PC-3 (cell line): ENCODE measurements around the gene CRYGS. TPM values are rescaled to one million over a fixed set of nuclear protein-coding genes. Genes with fewer than 3 reads are reported as not detected.
A peak's percentile ranks its signal among the peaks of the same experiment; 100 is the strongest.

ENCODE experiments used
- ATAC-seq: fragments of 200-7000 bp; cut with Tn5 transposase; 2 replicates; pipeline ENCODE4 v1.9.1; 2020; ENCODE audit warnings: mild to moderate bottlenecking, moderate library complexity
- BruUV-seq: library from RNA; stranded (reverse); fragments of 400-500 nt; replicated peaks from 2 replicates; lab custom pipeline; 2021; lab: Mats Ljungman, UMichigan
- CTCF ChIA-PET: fragments of 300-600 bp; sonication (Branson Sonifier 250); formaldehyde crosslinking; loops from one replicate; lab custom pipeline; 2022; ENCODE audit warnings: antibody characterized with exemption; lab: Charles Lee
- POLR2A ChIA-PET: fragments of 300-600 bp; sonication (Branson Sonifier 250); formaldehyde crosslinking; loops from one replicate; lab custom pipeline; 2022; ENCODE audit warnings: antibody characterized with exemption; ENCODE audit not compliant: unreplicated experiment; lab: Charles Lee
- DNase-seq: peaks from one replicate; pipeline ENCODE4 v3.0.0-alpha.2; 2015
- H2AFZ ChIP-seq: fragments of 300-600 bp; sonication (generic); 2 replicates; pipeline ENCODE4 v1.6.0; 2016; ENCODE audit warnings: antibody characterized with exemption, low read length
- H3F3A ChIP-seq: fragments of 300-600 bp; sonication (generic); one replicate; pipeline ENCODE4 v1.6.0; 2017; ENCODE audit warnings: antibody characterized with exemption, low read length, control low read depth, mild to moderate bottlenecking; ENCODE audit not compliant: unreplicated experiment
- H3K27ac ChIP-seq: fragments of 300-600 bp; sonication (generic); 2 replicates; pipeline ENCODE4 v1.5.1; 2016; ENCODE audit warnings: mild to moderate bottlenecking, low read length
- H3K27me3 ChIP-seq: fragments of 300-600 bp; sonication (generic); 2 replicates; pipeline ENCODE4 v1.6.1; 2016; ENCODE audit warnings: low read length, mixed read lengths
- H3K36me3 ChIP-seq: fragments of 300-600 bp; sonication (generic); 2 replicates; pipeline ENCODE4 v1.6.1; 2016; ENCODE audit warnings: low read depth, mixed run types, low read length, mixed read lengths
- H3K4me1 ChIP-seq: fragments of 300-600 bp; sonication (generic); 2 replicates; pipeline ENCODE4 v1.5.1; 2016; ENCODE audit warnings: low read length; ENCODE audit not compliant: insufficient read depth
- H3K4me2 ChIP-seq: fragments of 300-600 bp; sonication (generic); 2 replicates; pipeline ENCODE4 v1.6.0; 2016; ENCODE audit warnings: low read length
- H3K4me3 ChIP-seq: fragments of 300-600 bp; sonication (generic); 2 replicates; pipeline ENCODE4 v1.5.1; 2016; ENCODE audit warnings: mild to moderate bottlenecking, low read length, mixed read lengths
- H3K79me2 ChIP-seq: fragments of 300-600 bp; sonication (generic); 2 replicates; pipeline ENCODE4 v1.6.1; 2017; ENCODE audit warnings: low read length, mixed read lengths
- H3K9ac ChIP-seq: fragments of 300-600 bp; sonication (generic); 2 replicates; pipeline ENCODE4 v1.6.0; 2016; ENCODE audit warnings: mild to moderate bottlenecking, low read length
- H3K9me2 ChIP-seq: fragments of 300-600 bp; sonication (generic); replicated peaks from 2 replicates; pipeline ENCODE4 v1.6.1; 2016; ENCODE audit warnings: mixed run types, low read length, mixed read lengths
- H3K9me3 ChIP-seq: fragments of 300-600 bp; sonication (generic); 2 replicates; pipeline ENCODE4 v1.6.1; 2016; ENCODE audit warnings: low read length, mixed read lengths
- H4K20me1 ChIP-seq: fragments of 300-600 bp; sonication (generic); 2 replicates; pipeline ENCODE4 v1.6.1; 2016; ENCODE audit warnings: low read length, mixed read lengths
- EZH2 ChIP-seq: fragments of 300-600 bp; sonication (generic); IDR thresholded peaks from one replicate; pipeline ENCODE4 v1.6.1; 2017; ENCODE audit warnings: antibody characterized with exemption, mild to moderate bottlenecking, low read length; ENCODE audit not compliant: unreplicated experiment
- EZH2phosphoT487 ChIP-seq: fragments of 300-600 bp; sonication (generic); IDR thresholded peaks from 2 replicates; pipeline ENCODE4 v1.6.1; 2018; ENCODE audit warnings: mild to moderate bottlenecking, antibody characterized with exemption, low read length, borderline replicate concordance
- intact Hi-C: fragments of 100-400 bp; cut with micrococcal nuclease; formaldehyde crosslinking; loops from 2 replicates; pipeline ENCODE4 v1.9.0; 2023
- total RNA-seq: library from RNA; depleted of rRNA; stranded (reverse); fragments of >200 nt; gene quantifications from 2 replicates; pipeline ENCODE4 v1.2.3, GENCODE V29; 2014
- TF ChIP-seq, protein P1 (sequence below): fragments of 300-600 bp; sonication (generic); conservative IDR thresholded peaks from 2 replicates; pipeline ENCODE4 v1.5.1; 2017; ENCODE audit warnings: antibody characterized with exemption, low read depth, mild to moderate bottlenecking, low read length

CRYGS gene
- total RNA-seq, 1 experiment from 2014 or later = 3.4 TPM

DNA sequence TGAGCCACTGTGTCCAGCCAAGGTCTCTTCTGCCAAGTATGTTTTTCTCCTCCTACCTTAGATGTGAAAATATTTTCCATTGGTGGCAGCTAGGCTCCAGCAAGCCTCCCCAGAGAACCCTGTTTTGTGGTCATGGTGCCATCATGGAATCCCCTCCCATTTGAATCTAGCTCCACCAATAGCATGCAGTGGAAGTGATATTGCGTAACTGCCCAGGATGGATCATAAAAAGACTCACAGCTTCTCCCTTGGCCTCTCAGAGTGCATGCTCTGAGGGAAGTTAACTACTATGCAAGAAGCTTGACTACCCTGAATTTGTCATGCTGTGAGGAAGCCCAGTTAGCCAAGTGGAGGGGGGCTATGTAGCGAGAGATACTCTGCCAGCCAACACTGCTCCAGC is 27.5 kb downstream of the CRYGS start:
- BruUV-seq = no TSS peak
- no peaks in the 10 kb centered on the region for H4K20me1 ChIP-seq
- no peaks in the 10 kb centered on the region for H3F3A ChIP-seq
- H3K79me2 ChIP-seq = no peaks in the 10 kb centered on the region
- H3K9me3 ChIP-seq = no peaks in the 10 kb centered on the region
- no peak for DNase-seq
- no peak overlapping the region for H2AFZ ChIP-seq
- H3K4me1 ChIP-seq = no peaks in the 10 kb centered on the region
- TF ChIP-seq EZH2 = no peak
- TF ChIP-seq EZH2phosphoT487 = no peak
- TF ChIP-seq, protein P1, sequence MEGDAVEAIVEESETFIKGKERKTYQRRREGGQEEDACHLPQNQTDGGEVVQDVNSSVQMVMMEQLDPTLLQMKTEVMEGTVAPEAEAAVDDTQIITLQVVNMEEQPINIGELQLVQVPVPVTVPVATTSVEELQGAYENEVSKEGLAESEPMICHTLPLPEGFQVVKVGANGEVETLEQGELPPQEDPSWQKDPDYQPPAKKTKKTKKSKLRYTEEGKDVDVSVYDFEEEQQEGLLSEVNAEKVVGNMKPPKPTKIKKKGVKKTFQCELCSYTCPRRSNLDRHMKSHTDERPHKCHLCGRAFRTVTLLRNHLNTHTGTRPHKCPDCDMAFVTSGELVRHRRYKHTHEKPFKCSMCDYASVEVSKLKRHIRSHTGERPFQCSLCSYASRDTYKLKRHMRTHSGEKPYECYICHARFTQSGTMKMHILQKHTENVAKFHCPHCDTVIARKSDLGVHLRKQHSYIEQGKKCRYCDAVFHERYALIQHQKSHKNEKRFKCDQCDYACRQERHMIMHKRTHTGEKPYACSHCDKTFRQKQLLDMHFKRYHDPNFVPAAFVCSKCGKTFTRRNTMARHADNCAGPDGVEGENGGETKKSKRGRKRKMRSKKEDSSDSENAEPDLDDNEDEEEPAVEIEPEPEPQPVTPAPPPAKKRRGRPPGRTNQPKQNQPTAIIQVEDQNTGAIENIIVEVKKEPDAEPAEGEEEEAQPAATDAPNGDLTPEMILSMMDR = no peak
- no peak overlapping the region for H3K4me3 ChIP-seq
- H3K9ac ChIP-seq = no peak overlapping the region
- H3K4me2 ChIP-seq = no peak overlapping the region
- no peak for ATAC-seq
- 0 out of 2 replicates have a peak, but pooled peaks cover 15% of the 10 kb centered on the region for H3K27me3 ChIP-seq
- intact Hi-C loops = no loop called here
- H3K36me3 ChIP-seq = no peaks in the 10 kb centered on the region
- H3K9me2 ChIP-seq = no peaks in the 10 kb centered on the region
- POLR2A ChIA-PET = no interaction called here
- no peak overlapping the region for H3K27ac ChIP-seq
- CTCF ChIA-PET = no interaction called here

DNA sequence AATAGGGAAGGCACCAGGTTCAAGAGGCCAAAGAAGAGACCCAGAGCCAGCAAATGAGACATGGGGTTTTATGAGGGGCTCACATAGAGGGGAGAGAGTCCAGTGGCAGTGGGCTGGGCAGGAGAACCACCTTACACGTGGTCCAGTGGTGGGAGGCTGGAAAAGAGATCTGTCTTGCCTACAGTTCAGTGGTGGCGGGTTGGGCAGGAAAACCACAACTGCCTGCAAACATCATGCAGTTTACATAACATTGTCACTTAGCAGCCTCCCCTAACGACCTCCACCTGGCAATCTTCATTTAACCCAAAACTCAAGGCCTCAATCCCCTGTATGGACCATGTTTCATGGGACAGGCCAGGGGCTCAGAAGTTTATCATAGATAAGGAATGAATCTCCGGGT is 29.1 kb downstream of the CRYGS start:
- Histone ChIP-seq H3K4me1 (no peaks in the 10 kb centered on the region), H3K4me2 (no peak overlapping the region), H3K27me3 (0 out of 2 replicates have a peak, but pooled peaks cover 15% of the 10 kb centered on the region), H3K27ac (no peak overlapping the region), H3K4me3 (no peak overlapping the region), H3K9ac (no peak overlapping the region), H3K9me2 (no peaks in the 10 kb centered on the region), H2AFZ (no peak overlapping the region), H4K20me1 (no peaks in the 10 kb centered on the region), H3F3A (no peaks in the 10 kb centered on the region), H3K9me3 (no peaks in the 10 kb centered on the region), H3K79me2 (no peaks in the 10 kb centered on the region), H3K36me3 (no peaks in the 10 kb centered on the region)
- DNase-seq (no peak), ATAC-seq (no peak)
- CTCF ChIA-PET = no interaction called here
- no peak for TF ChIP-seq EZH2
- TF ChIP-seq, protein P1 = no peak
- TF ChIP-seq EZH2phosphoT487 = no peak
- intact Hi-C loops = no loop called here
- BruUV-seq = no TSS peak
- POLR2A ChIA-PET = no interaction called here

DNA sequence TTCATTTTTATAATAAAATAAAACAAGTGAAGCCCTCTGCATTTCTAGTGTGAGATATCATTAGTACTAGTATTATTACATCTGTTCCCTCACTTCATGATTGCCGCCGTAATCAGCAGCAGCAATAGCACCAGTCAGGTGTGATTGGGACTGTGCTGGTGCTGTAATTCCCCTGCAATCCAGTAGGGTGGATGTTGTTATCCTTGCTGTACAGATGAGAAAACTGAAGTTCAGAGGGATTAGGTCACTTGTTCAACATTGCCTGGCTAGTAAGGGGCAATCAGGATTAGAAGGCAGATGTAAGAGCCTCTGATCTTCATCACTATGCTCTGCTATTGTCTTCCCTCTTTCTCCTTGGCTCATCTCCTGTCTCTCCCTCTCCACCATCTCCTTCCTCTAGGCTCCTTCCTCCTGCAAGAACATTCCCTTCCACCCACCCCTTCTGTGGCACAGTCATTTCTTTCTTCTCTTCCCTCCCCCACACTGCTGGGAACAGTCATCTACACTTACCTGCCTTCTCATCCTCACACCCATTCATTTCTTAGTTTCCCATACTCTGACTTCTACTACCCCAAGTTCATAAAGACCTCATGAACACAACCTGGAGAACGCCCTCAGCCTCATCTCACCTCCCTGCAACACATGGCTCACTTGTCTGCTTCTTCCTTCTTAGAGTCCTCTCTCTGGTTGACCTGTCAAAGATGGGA is 29.7 kb downstream of the CRYGS start:
- no peak for TF ChIP-seq EZH2phosphoT487
- TF ChIP-seq, protein P1 = peak; percentile 51
- POLR2A ChIA-PET = no interaction called here
- Histone ChIP-seq H3K27me3 (0 out of 2 replicates have a peak, but pooled peaks cover 15% of the 10 kb centered on the region), H2AFZ (no peak overlapping the region), H3K4me3 (no peak overlapping the region), H3K36me3 (no peaks in the 10 kb centered on the region), H3K27ac (no peak overlapping the region), H3K9me2 (no peaks in the 10 kb centered on the region), H3K9me3 (no peaks in the 10 kb centered on the region), H3F3A (no peaks in the 10 kb centered on the region), H3K9ac (no peak overlapping the region), H3K79me2 (no peaks in the 10 kb centered on the region), H3K4me2 (no peak overlapping the region), H3K4me1 (no peaks in the 10 kb centered on the region), H4K20me1 (no peaks in the 10 kb centered on the region)
- CTCF ChIA-PET = no interaction called here
- intact Hi-C loops = no loop called here
- DNase-seq (peak; percentile 35), ATAC-seq (peak; percentile 38; the same call in 1 of the 2 replicates)
- BruUV-seq = no TSS peak
